ENCODE results near the gene BNIP1. TPM values are rescaled to one million over a fixed set of nuclear protein-coding genes. Genes with fewer than 3 reads are reported as not detected.

BNIP1 gene
- polyA plus RNA-seq, 3 donors: 9.2 to 13.6 (median 9.8) TPM

DNA sequence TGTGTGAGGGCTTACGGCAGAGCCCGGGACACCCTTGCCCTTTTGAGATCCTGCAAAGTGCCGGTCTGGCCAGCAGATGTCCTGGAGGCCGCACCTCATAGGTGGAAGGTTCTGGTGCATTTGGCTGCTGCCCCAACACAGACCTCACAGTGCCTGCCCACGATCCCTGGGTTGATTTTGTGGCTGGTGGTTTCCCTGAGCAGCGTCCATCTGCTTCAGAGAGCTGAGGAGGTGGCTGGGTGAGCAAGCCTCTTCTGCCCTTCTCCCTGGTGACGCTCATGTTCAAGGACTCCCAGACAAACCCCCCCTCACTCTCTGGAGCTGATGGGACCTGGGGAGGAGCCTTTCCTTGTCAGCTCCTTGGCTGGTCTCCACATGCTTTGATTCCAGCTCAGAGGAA, 18.9 kb downstream of the BNIP1 start:
- WGBS (ENCODE audit: insufficient coverage): 100% methylated on average over 3 of the region's 7 CpGs
- peaks cover 0 to 2% (median 0%) of the 10 kb centered on the region in 3 donors for H3K27me3 Mint-ChIP-seq (ENCODE audit: low read depth in 3 of 3)
- H3K4me3 Mint-ChIP-seq: no peak overlapping the region
- Histone ChIP-seq H3K36me3 (replicated peaks in 1 of 2; ENCODE audit: control insufficient read depth in 1 of 2, insufficient read depth in 2 of 2, low read length in 2 of 2) (peaks cover 44 to 65% of the 10 kb centered on the region in 2 donors), H3K4me3 (replicated peaks in 1 of 3; ENCODE audit: low read depth in 2 of 3, low read length in 3 of 3) (no peak overlapping the region), H2AFZ (ENCODE audit: insufficient read depth, low read depth, low read length, poor library complexity, severe bottlenecking) (no peak overlapping the region), H3K79me2 (ENCODE audit: insufficient read depth, low read length) (no peaks in the 10 kb centered on the region), H3K27me3 (ENCODE audit: control insufficient read depth in 2 of 2, insufficient read depth in 2 of 2, low read length in 2 of 2) (no peaks in the 10 kb centered on the region), H3K9me3 (replicated peaks in 1 of 2; ENCODE audit: control insufficient read depth in 1 of 2, insufficient read depth in 1 of 2, low read length in 2 of 2) (no peaks in the 10 kb centered on the region), H3K9ac (ENCODE audit: insufficient read depth, low read length, poor library complexity, severe bottlenecking) (no peak overlapping the region), H3K27ac (ENCODE audit: low read depth in 1 of 2, low read length in 2 of 2) (no peak overlapping the region), H3K4me2 (replicated peaks; ENCODE audit: extremely low read depth, low read length, poor library complexity, severe bottlenecking) (no peak overlapping the region), H3K4me1 (ENCODE audit: control insufficient read depth in 1 of 2, insufficient read depth in 2 of 2, low read length in 2 of 2) (no peaks in the 10 kb centered on the region), H4K20me1 (ENCODE audit: insufficient read depth, low read length) (no peaks in the 10 kb centered on the region)
- H3K27ac Mint-ChIP-seq: no peak overlapping the region
- intact Hi-C loops (cut with micrococcal nuclease): no loop called here
- TF ChIP-seq, protein P1, sequence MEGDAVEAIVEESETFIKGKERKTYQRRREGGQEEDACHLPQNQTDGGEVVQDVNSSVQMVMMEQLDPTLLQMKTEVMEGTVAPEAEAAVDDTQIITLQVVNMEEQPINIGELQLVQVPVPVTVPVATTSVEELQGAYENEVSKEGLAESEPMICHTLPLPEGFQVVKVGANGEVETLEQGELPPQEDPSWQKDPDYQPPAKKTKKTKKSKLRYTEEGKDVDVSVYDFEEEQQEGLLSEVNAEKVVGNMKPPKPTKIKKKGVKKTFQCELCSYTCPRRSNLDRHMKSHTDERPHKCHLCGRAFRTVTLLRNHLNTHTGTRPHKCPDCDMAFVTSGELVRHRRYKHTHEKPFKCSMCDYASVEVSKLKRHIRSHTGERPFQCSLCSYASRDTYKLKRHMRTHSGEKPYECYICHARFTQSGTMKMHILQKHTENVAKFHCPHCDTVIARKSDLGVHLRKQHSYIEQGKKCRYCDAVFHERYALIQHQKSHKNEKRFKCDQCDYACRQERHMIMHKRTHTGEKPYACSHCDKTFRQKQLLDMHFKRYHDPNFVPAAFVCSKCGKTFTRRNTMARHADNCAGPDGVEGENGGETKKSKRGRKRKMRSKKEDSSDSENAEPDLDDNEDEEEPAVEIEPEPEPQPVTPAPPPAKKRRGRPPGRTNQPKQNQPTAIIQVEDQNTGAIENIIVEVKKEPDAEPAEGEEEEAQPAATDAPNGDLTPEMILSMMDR (IDR thresholded peaks at IDR 0.05): no peak
- H3K4me1 Mint-ChIP-seq: no peaks in the 10 kb centered on the region
- DNase-seq: no peak
- peaks cover 55 to 59% of the 10 kb centered on the region in 2 donors for H3K36me3 Mint-ChIP-seq
- H3K9me3 Mint-ChIP-seq: no peaks in the 10 kb centered on the region

DNA sequence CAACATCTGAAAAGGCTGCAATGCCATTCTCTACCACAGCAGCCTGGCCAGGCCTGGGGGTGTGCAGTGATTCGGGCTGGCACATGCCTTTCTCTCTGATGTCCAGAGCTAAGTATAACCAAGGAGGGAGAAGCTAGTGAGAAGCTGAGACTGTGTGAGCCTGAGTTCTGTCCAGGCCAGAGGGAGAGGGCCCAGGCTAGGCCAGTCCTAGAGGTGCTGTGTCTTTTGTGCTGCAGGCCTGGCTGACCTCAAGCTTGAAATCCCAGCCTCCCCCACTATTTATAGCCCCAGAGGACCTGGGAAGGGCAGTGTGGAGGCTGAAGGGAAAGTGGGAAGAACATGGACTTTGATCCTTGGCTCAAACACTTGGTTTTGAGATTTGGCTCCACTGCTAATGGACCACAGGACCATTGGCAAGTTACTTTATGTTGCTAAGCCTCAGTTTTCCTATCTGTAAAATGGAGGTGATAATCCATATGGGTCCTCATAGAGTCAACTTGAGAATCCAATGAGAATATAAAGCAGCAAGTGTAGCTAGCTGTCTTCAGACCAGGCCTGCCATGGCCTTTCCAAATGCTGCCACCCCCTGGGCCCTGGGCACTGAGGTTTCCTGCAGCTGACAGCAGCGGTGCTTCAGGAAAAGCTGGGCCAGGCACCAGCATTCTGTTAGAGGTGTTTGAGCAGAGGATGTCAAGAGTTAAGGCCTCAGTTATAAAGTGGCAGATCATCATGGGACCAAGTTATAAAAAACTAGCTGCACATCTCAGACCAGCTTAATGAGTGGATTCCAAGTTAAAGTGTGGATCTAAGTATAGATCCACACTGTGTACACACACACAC, 21.1 kb downstream of the BNIP1 start:
- no peak for DNase-seq
- no peaks in the 10 kb centered on the region for H3K9me3 ChIP-seq (replicated peaks in 1 of 2; ENCODE audit: control insufficient read depth in 1 of 2, insufficient read depth in 1 of 2, low read length in 2 of 2)
- H3K27me3 ChIP-seq (ENCODE audit: control insufficient read depth in 2 of 2, insufficient read depth in 2 of 2, low read length in 2 of 2): no peaks in the 10 kb centered on the region
- no peak overlapping the region for H3K27ac ChIP-seq (ENCODE audit: low read depth in 1 of 2, low read length in 2 of 2)
- H3K4me1 ChIP-seq (ENCODE audit: control insufficient read depth in 1 of 2, insufficient read depth in 2 of 2, low read length in 2 of 2): no peaks in the 10 kb centered on the region
- TF ChIP-seq, protein P1 (IDR thresholded peaks at IDR 0.05): no peak
- no peak overlapping the region for H2AFZ ChIP-seq (ENCODE audit: insufficient read depth, low read depth, low read length, poor library complexity, severe bottlenecking)
- WGBS (ENCODE audit: insufficient coverage): 66% methylated on average over 2 of the region's 2 CpGs
- H3K9me3 Mint-ChIP-seq: no peaks in the 10 kb centered on the region
- no peaks in the 10 kb centered on the region for H3K27me3 Mint-ChIP-seq (ENCODE audit: low read depth in 3 of 3)
- no peak overlapping the region for H3K4me3 ChIP-seq (replicated peaks in 1 of 3; ENCODE audit: low read depth in 2 of 3, low read length in 3 of 3)
- no peaks in the 10 kb centered on the region for H3K4me1 Mint-ChIP-seq
- H3K36me3 Mint-ChIP-seq: peaks cover 38 to 44% of the 10 kb centered on the region in 2 donors
- H3K9ac ChIP-seq (ENCODE audit: insufficient read depth, low read length, poor library complexity, severe bottlenecking): no peak overlapping the region
- peak overlapping the region in 3 of 7 donors; percentile 13 to 76 (median 56) for H3K27ac Mint-ChIP-seq
- intact Hi-C loops (cut with micrococcal nuclease): no loop called here
- no peak overlapping the region for H3K4me3 Mint-ChIP-seq
- no peaks in the 10 kb centered on the region for H3K79me2 ChIP-seq (ENCODE audit: insufficient read depth, low read length)
- H3K4me2 ChIP-seq (replicated peaks; ENCODE audit: extremely low read depth, low read length, poor library complexity, severe bottlenecking): no peak overlapping the region
- H4K20me1 ChIP-seq (ENCODE audit: insufficient read depth, low read length): no peaks in the 10 kb centered on the region
- peaks cover 26 to 46% of the 10 kb centered on the region in 2 donors for H3K36me3 ChIP-seq (replicated peaks in 1 of 2; ENCODE audit: control insufficient read depth in 1 of 2, insufficient read depth in 2 of 2, low read length in 2 of 2)

Data from CD14-positive monocyte (primary cell).